GM19324 (cell line): ENCODE data around the gene MRTFA.
"Not testable (repeated sequence)": the region's sequence is repeated elsewhere in the genome, so short reads cannot be mapped to it uniquely, and the experiment has no call there.

ENCODE experiments used
- ATAC-seq: cut with Tn5 transposase; IDR thresholded peaks from one replicate; pipeline ENCODE4 v1.9.1; 2021; ENCODE audit warnings: mild to moderate bottlenecking, moderate library complexity; ENCODE audit not compliant: unreplicated experiment, low FRiP score

Gene MRTFA

DNA sequence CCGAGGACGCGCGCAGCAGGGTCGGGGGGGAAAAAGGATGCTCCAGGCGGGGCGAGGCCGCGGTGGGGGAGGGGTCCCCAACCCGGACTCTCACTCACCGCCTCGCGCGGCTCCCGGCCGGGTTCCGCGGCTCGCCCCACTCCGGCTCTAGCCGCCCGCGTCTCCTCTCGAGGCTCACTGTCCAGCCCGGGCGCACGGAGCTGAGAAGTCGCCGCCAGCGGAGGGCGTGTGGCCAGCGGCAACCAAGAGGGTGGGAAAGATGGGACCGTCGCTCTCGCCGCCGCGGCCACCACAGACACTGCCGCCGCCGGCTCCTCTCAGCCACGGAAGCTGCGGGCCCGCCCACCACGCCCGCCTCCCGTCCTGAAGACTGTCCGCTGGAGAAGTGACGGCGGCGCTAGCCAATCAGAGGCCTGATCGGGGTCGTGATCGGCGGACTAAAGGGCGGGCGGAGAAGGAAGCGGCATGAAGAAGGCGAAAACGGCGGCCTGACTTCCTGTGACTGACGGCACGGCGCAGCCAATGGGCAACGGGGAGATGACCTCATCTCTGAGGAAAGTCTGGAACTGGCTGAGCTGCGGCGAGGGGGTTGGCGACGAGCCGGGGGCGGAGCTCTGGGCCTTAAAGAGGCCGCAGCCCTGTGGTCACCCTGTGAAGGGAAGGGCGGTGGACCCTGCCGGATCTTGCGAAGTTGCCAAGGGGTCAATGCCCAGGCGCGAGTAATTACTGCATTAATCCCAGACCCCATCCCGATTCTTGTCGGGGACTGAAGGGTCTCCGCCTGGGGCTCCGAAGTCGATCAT is at the start of gene MRTFA:
TSS of gene MRTFA (minus strand) at position 340 of the 803 bp plus-strand sequence.
- ATAC-seq: peak; percentile 94

DNA sequence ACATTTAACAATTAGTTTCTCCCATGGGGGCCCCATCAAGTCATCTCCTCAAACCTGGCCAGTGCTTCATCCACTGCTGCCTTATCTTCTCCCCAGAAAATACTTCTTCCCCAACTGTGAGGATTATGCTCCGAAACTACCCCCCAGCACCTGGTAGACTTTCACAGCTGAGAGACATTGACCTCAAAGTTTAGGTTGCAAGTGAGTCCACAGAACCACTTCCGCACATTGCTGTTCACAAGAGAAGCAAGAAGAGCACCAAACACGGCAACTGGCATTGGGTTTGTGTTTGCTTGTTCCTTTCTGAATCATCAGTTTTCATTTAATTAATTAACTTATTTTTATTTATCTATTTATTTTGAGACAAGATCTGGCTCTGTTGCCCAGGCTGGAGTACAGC is 48.9 kb upstream of the MRTFA start:
- ATAC-seq: no peak

DNA sequence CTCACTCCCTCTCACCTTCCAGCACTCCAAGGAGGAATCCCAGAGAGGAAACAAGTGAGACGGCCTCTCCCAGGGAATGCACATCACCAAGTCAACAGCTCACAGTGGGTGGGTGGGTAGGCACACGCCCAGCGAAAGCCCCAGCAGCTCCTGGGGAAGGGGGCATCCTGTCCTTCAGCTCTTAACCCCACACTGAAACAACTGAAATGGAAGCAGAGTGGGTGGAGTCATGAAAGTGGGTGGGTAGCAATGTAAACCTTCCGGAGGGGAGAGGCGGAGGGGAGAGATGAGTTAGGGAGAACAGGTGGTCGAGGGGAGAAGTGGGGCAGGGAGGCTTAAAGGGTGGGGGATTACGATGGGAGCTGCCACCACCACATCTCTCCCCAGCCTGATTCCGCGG is 48.2 kb upstream of the MRTFA start:
- no peak for ATAC-seq

DNA sequence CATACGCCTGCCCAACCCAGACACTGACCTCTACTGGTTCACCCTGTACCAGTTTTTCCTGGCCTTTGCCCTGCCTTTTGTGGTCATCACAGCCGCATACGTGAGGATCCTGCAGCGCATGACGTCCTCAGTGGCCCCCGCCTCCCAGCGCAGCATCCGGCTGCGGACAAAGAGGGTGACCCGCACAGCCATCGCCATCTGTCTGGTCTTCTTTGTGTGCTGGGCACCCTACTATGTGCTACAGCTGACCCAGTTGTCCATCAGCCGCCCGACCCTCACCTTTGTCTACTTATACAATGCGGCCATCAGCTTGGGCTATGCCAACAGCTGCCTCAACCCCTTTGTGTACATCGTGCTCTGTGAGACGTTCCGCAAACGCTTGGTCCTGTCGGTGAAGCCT is 44.9 kb upstream of the MRTFA start:
- no peak for ATAC-seq

DNA sequence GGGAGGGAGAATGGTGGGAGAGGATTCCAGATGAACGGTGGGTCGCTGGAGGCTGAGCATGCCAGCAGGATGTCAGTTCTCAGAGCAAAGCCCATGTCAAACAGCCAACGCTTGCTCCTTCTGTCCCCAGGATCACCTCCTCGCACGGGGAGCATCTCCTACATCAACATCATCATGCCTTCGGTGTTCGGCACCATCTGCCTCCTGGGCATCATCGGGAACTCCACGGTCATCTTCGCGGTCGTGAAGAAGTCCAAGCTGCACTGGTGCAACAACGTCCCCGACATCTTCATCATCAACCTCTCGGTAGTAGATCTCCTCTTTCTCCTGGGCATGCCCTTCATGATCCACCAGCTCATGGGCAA is 44.3 kb upstream of the MRTFA start:
- no peak for ATAC-seq

DNA sequence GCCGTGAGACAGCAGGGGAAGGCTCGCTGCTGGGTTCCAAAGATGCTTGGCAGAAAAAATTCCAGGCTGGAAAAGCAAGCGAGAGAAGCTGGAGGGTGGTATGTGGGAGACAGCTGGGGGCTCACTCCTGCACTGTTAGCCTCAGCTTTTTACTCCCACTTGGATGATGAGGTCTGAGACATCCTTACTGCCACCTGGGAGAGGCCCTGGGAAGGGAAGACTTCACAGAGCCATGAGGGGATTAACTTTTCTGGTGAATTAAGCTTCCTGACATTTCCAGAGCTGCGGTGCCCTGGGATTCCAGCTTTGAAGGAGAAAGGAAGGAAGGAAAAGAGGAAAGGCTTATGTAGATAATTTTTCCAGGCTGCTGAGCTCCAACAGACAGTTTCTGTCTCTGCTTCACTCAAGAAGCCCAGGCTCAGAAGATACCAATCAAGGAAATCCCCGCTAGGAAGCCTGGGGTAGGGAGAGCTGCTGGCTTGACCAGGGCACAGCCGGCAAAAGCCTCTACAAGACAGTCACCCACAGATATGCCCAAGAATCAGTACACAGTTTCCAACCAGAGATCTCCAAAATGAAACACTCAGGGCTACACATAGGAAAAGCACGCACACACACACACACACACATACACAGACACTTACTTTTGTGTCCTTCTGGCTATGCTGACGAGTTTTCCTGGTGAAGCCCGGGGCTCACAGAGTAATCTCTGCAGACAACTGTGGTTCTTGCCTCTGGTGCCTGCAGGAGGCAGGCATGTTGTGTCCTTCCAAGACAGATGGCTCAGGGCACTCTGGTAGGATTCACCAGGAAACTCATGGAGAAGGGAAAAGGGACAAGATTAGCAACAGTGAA is 43.7 kb upstream of the MRTFA start:
- ATAC-seq: no peak

DNA sequence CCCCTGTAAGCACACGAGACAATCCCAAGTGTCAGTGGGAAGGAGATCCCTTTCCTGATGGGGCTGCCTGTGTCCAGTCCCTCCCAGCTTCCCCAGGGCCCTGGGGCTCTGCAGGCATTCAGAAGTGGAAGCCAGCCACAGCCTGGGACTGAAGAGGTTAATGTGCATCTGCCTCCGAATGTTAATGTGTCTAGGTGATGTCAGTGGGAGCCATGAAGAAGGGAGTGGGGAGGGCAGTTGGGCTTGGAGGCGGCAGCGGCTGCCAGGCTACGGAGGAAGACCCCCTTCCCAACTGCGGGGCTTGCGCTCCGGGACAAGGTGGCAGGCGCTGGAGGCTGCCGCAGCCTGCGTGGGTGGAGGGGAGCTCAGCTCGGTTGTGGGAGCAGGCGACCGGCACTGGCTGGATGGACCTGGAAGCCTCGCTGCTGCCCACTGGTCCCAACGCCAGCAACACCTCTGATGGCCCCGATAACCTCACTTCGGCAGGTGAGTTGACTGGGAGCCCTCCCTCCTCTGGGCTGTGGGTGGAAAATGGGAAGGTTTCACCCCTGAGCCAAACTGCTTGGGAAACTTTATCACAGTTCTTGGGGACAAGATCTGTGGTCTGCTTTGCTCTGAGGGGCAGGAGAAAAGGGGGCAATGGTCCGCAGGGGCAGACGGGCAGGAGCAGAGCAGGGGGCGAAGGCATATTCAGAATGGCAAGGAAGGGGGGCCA is 42.9 kb upstream of the MRTFA start, which contains the start of gene MCHR1:
TSS of gene MCHR1 (plus strand) at position 236 of the 715 bp plus-strand sequence. CDS start at position 405, 169 bp downstream.
- no peak for ATAC-seq

DNA sequence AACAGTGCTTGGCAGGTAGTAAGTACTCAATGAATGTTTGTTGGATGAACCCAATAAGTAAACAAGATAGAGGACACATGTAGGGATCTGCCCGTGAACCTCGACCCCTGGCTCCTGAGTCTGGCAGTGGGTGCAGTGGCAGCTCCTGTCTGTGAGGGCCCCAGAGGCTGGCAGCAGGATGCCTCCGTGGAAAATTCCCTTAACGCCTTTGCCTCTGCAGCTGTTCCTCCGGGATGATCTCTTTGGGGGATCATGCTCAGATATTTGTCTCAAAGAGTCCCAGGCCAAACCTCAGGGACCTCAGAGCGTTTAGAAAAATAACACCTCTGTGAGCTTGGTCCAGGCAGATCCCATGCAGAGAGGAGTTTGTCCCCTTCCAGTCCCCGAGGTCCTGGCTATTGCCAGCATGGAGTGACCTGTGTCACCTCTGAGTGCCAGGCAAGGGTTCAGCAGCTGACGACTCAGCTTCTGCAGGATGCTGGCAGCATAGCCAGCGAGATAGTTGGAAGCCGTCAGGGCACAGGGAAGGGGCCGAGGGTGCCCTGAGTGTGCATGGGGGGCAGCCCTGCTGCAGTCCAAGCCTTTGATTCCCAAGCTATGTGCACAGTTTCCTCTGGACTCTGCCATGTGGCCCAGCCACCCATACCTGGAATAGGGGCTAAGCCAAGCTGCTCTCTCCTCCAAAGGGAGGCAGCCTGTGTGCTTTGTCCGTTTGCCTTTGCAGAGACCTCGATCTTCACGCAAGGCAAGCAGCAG is 42.2 kb upstream of the MRTFA start:
- no peak for ATAC-seq

DNA sequence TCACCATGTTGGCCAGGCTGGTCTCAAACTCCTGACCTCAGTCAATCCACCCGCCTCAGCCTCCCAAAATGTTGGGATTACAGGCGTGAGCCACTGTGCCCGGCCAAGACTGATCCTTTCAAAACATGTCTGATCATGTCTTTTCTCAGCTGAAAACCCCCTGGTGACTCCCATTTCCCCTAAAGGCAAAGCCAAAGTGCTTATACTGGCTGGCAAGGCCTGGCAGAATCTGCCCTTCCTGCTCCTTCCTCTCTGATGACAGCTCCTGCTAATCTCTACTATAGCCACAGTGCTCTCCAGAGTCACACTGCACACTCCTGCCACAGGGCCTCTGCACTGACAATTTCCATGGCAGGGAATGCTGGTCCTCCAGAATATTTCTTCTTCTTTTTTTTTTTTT is 40.1 kb upstream of the MRTFA start:
- ATAC-seq: no peak

DNA sequence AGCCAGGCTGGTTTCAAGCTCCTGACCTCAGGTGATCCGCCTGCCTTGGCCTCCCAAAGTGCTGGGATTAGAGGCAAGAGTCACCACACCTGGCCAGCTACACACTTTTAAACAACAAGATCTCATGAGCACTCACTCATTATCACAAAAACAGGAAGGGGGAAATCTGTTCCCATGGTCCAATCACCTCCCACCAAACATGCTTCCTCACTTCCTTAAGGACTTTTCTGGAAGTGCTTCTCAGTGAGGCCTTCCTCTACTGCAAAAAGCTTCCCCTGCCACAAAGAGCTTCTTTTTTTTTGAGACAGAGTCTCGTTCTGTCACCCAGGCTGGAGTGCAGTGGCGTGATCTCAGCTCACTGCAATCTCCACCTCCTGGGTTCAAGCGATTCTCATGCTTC is 39.6 kb upstream of the MRTFA start:
- not testable (repeated sequence) for ATAC-seq

DNA sequence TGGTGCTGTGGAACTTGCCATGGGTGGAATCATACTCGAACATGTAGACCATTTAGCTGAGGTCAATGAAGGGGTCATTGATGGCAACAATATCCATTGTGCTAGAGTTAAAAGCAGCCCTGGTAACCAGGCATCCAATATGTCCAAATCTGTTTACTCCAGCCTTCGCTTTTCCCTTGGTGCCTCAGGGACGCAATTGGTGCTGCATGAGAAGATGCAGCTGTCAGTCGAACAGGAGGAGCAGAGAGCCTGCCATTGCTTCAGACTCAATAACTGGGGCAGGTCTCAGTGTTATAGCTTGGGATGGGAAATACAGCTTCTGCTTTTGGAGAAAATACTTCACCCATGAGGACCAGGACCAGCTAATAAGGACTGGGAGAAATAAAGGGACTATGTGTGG is 37.8 kb upstream of the MRTFA start:
- ATAC-seq: no peak

DNA sequence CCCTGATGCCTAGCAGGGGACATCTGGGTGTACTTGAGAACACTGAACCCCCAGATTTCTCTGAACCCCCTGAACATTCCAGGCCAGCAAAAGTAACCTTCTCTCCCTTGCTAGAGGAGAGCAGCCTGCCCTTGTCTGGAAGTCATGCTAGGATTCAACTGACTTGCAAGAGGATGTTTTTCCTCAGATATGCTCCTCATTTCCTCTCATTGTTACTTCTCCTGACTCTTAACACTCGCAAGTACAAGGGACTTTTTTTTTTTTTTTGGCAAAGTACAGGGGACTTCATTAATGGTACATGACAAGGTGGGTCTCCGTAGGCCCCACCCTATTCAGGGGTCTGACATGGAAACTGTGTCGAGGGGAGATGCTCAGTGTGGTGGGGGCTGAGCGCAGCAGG is 36.5 kb upstream of the MRTFA start:
- ATAC-seq: no peak

DNA sequence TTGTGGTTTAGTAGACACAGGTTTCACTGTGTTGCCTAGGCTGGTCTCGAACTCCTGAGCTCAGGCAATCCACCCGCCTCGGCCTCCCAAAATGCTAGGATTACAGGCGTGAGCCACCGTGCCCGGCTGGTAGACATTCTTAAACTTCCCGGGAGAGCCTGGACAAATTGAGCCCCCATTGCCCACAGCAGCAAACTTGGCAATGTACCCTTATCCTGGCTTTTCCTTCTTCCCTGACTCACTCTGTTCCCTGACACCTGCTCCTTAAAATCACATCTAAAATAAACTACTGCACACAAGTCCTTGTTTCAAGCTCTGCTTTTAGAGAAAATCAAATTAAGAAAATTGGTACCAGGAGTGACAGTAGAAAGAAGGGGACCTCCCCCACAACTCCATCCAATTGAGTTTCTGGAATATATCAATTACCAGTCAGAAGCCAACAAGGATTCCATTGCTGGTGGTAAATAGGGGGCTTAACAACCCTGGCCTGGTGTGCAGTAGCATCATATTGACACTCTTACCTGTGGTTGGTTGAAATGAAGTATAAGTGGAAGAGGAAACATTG is 35.4 kb upstream of the MRTFA start:
- no peak for ATAC-seq

DNA sequence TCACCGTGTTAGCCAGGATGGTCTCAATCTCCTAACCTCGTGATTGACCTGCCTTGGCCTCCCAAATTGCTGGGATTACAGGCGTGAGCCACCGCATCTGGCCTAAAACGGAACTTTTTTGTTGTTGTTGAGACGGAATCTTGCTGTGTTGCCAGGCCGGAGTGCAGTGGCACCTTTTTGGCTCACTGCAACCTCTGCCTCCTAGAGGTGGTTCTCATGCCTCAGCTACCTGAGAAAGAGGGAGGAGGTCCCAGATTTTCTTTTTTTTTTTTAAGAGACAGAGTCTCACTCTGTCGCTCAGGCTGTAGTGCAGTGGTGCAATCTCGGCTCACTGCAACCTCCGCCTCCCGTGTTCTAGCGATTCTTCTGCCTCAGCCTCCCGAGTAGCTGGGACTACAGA is 34.9 kb upstream of the MRTFA start:
- ATAC-seq: no peak

DNA sequence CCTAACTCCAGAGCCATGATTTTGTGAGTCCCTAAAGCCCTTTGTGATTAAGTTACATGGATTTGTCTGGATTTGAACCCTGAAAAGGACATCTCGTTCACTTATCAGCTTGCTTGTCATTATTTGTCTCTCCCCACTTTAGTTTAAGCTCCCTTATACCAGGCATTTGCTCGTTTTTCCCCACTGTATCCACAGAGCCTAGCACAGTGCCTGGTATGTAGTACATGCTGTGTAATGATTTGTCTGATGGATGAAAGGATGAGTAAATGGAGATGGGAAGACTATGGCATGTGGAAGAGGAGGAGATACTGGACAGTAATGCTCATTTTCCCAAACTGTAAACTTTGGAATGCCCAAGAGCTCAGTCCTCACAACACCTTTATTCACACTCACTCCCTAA is 33.5 kb upstream of the MRTFA start:
- ATAC-seq: no peak

DNA sequence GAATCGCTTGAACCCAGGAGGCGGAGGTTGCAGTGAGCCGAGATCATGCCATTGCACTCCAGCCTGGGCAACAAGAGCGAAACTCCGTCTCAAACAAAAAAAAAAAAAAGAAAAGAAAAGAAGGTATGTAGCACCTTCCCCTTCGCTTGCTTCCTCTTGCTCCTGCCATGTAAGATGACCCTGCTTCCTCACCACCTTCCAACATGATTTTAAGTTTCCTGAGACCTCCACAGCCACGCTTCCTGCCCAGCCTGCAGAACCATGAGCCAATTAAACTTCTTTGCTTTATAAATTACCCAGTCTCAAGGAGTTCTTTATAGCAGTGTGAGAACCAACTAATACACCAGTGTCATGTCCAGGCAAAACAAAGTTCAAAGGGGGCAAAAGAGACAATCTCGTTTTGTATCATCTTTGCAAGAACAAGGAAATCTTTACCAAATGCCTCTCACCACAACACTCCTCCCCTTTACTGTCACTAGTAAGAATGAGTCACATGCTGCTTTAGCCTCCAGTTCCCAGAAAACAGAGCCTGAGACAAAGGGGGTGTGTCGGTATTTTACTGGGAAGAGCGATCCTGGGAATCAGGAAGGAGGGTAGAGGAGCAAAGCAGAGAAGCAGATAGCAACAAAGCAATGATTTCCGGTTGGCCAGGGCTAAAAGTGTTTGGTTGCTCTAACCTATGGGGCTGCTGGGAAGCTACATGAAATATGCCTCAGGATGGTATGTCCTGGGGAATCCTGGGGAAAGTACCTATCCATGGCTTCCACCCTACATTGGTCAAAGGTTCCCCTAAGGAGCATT is 32.3 kb upstream of the MRTFA start:
- no peak for ATAC-seq

DNA sequence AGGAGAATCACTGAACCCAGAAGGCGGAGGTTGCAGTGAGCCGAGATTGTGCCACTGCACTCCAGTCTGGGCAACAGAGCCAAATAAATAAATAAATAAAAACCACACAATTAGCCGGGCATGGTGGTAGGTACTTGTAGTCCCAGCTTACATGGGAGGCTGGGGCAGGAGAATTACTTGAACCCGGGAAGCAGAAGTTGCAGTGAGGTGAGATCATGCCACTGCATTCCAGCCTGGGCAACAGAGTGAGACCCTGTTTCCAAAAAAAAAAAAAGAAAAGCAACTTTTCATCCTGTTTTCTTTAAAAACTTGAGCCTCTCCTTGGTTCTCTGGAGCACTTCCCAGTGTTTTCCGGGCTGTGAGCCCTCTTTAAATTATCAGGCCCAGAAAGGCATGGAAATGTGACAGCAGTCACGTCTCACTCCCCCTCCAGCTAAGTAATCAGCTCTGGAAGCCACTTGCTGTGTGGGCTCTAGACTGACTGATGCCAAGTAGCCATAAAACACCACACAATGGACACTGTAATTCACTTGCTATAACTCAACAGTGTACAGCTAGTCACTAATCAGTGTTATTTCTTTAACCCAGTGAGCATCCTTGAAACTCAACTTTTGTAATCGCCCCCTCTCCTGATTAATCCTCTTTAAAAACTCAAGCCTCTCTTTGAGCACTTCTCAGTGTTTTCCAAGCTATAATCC is 29.8 kb upstream of the MRTFA start:
- no peak for ATAC-seq

DNA sequence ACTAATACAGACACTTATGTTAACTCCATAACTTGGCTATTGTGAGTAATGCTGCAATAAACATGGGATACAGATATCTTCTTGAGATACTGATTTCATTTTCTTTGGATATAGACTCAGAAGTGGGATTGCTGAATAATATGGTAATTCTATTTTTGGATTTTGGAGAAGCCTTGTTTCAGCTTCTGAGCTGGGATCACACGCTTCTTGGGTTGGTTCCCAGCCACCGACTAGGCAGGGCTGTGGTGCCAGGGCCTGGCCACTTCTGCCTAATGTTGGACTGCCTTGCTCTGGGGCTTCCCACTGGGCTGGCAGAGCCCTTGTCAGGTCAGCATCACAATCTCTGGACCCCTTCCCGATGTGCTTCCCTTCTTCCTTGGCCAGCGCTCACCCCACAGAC is 28.8 kb upstream of the MRTFA start:
- ATAC-seq: no peak

DNA sequence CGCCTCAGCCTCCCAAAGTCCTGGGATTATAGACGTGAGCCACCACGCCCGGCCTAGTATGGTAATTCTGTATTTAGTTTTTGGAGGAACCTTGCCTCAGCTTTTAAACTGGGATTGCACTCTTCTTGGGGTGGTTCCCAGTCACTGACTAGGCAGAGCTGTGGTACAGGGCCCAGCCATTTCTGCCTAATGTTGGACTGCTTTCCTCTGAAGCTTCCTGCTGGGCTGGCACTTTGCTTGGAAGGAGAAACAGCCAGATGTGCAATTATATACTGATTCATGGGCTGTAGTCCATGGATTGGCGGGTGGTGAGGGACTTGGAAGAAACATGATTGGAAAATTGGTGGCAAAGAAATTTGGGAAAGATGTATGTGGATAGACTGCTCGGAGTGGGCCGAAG is 25.2 kb upstream of the MRTFA start:
- ATAC-seq: no peak
